IMR-90 (cell line): ENCODE results near the gene ETFA. TPM values are rescaled to one million over a fixed set of nuclear protein-coding genes. Genes with fewer than 3 reads are reported as not detected.

Experiments
- ATAC-seq: fragments of 200-7000 bp; cut with Tn5 transposase; 2 replicates; pipeline ENCODE4 v1.9.1; 2020; ENCODE audit warnings: low read depth, mild to moderate bottlenecking, moderate library complexity
- BruUV-seq: library from RNA; stranded (reverse); fragments of 400-500 nt; replicated peaks from 2 replicates; lab custom pipeline; 2021; lab: Mats Ljungman, UMichigan
- CTCF ChIA-PET: fragments of 300-600 bp; formaldehyde crosslinking; extraction: SDS; loops from one replicate; lab custom pipeline; 2021; ENCODE audit warnings: antibody characterized with exemption; lab: Yijun Ruan, JAX
- POLR2A ChIA-PET: fragments of 300-600 bp; sonication (Branson Sonifier 250); formaldehyde crosslinking; loops from one replicate; lab custom pipeline; 2022; ENCODE audit warnings: antibody characterized with exemption; ENCODE audit not compliant: unreplicated experiment; lab: Charles Lee
- DNase-seq: peaks from one replicate; pipeline ENCODE4 v3.0.0; 2013
- H2AFZ ChIP-seq: replicated peaks from 2 replicates; pipeline ENCODE3; 2013; ENCODE audit warnings: low read length, mild to moderate bottlenecking; ENCODE audit not compliant: poor library complexity
- H2AK5ac ChIP-seq: 2 replicates; pipeline ENCODE4 v1.6.1; 2013; ENCODE audit warnings: low read depth, low read length, inconsistent platforms
- H2AK9ac ChIP-seq: replicated peaks from 2 replicates; pipeline ENCODE3; 2013; ENCODE audit warnings: mild to moderate bottlenecking, low read depth, low read length, moderate library complexity; ENCODE audit not compliant: poor library complexity
- H2BK120ac ChIP-seq: 2 replicates; pipeline ENCODE4 v1.6.1; 2013; ENCODE audit warnings: low read depth, low read length, inconsistent platforms
- H2BK15ac ChIP-seq: 3 replicates; pipeline ENCODE4 v1.6.1; 2013; ENCODE audit warnings: low read depth, low read length, inconsistent platforms
- H2BK20ac ChIP-seq: 2 replicates; pipeline ENCODE4 v1.6.1; 2013; ENCODE audit warnings: low read depth, mild to moderate bottlenecking, inconsistent platforms, low read length, moderate library complexity
- H2BK5ac ChIP-seq: 2 replicates; pipeline ENCODE4 v1.6.1; 2013; ENCODE audit warnings: mild to moderate bottlenecking, low read depth, low read length, inconsistent platforms; ENCODE audit not compliant: poor library complexity, severe bottlenecking
- H3K14ac ChIP-seq: replicated peaks from 2 replicates; pipeline ENCODE4 v1.6.1; 2013; ENCODE audit warnings: low read depth, low read length, inconsistent platforms
- H3K18ac ChIP-seq: 2 replicates; pipeline ENCODE4 v1.6.1; 2013; ENCODE audit warnings: low read depth, low read length, control low read depth
- H3K23ac ChIP-seq: 2 replicates; pipeline ENCODE4 v1.6.1; 2013; ENCODE audit warnings: low read depth, low read length, inconsistent platforms
- H3K27ac ChIP-seq: 2 replicates; pipeline ENCODE4 v1.5.1; 2013; ENCODE audit warnings: mild to moderate bottlenecking, control low read depth, low read length; ENCODE audit not compliant: insufficient read depth
- H3K27me3 ChIP-seq: 2 replicates; pipeline ENCODE4 v1.6.1; 2013; ENCODE audit warnings: low read length; ENCODE audit not compliant: control insufficient read depth, insufficient read depth
- H3K36me3 ChIP-seq: 2 replicates; pipeline ENCODE4 v1.6.1; 2013; ENCODE audit warnings: low read length, mixed read lengths; ENCODE audit not compliant: control insufficient read depth, insufficient read depth
- H3K4ac ChIP-seq: 2 replicates; pipeline ENCODE4 v1.6.1; 2013; ENCODE audit warnings: low read depth, low read length, inconsistent platforms
- H3K4me1 ChIP-seq: 2 replicates; pipeline ENCODE4 v1.6.1; 2013; ENCODE audit warnings: low read length, mixed read lengths; ENCODE audit not compliant: control insufficient read depth, insufficient read depth
- H3K4me2 ChIP-seq: 2 replicates; pipeline ENCODE4 v1.6.1; 2013; ENCODE audit warnings: low read depth, mild to moderate bottlenecking, control low read depth, low read length, moderate library complexity
- H3K4me3 ChIP-seq: 2 replicates; pipeline ENCODE4 v1.5.1; 2013; ENCODE audit warnings: low read depth, mild to moderate bottlenecking, control low read depth, low read length, moderate library complexity; ENCODE audit not compliant: insufficient read depth
- H3K56ac ChIP-seq: 2 replicates; pipeline ENCODE4 v1.6.1; 2013; ENCODE audit warnings: low read length, inconsistent platforms; ENCODE audit not compliant: insufficient read depth; ENCODE audit errors: extremely low read depth
- H3K79me1 ChIP-seq, 2 experiments: 2 replicates each; pipeline ENCODE4 v1.6.1; 2013; ENCODE audit warnings: low read length in 2 of 2, inconsistent platforms in 1 of 2, low read depth in 1 of 2
- H3K9ac ChIP-seq: 2 replicates; pipeline ENCODE4 v1.6.1; 2013; ENCODE audit warnings: low read depth, low read length, control low read depth
- H3K9me1 ChIP-seq: 2 replicates; pipeline ENCODE4 v1.6.1; 2013; ENCODE audit warnings: low read length, inconsistent platforms; ENCODE audit not compliant: insufficient read depth
- H3K9me3 ChIP-seq: 2 replicates; pipeline ENCODE4 v1.6.1; 2013; ENCODE audit warnings: low read length; ENCODE audit not compliant: control insufficient read depth, insufficient read depth
- H4K20me1 ChIP-seq: 2 replicates; pipeline ENCODE4 v1.6.1; 2013; ENCODE audit warnings: low read length, inconsistent platforms; ENCODE audit not compliant: insufficient read depth
- H4K5ac ChIP-seq: 2 replicates; pipeline ENCODE4 v1.6.1; 2013; ENCODE audit warnings: mild to moderate bottlenecking, low read depth, low read length, control low read depth
- H4K8ac ChIP-seq, 2 experiments: 2 replicates each; pipeline ENCODE4 v1.6.1; 2013; ENCODE audit warnings: low read depth in 2 of 2, low read length in 2 of 2, control low read depth in 1 of 2, inconsistent platforms in 1 of 2
- H4K91ac ChIP-seq: 2 replicates; pipeline ENCODE4 v1.6.1; 2013; ENCODE audit warnings: low read depth, low read length, inconsistent platforms; ENCODE audit not compliant: insufficient read depth
- CTCF ChIP-seq: conservative IDR thresholded peaks from 2 replicates; pipeline ENCODE4 v1.5.1; 2012; ENCODE audit warnings: mild to moderate bottlenecking, low read depth, low read length, improper control_type of control experiment
- ELK1 ChIP-seq: fragments of 150-350 bp; IDR thresholded peaks from 2 replicates; pipeline ENCODE4 v1.6.1; 2016; ENCODE audit warnings: low read depth, mild to moderate bottlenecking, low read length, moderate library complexity, borderline replicate concordance
- MAFK ChIP-seq: IDR thresholded peaks from 2 replicates; pipeline ENCODE4 v1.6.1; 2012; ENCODE audit warnings: low read depth, low read length, improper control_type of control experiment
- MAZ ChIP-seq: IDR thresholded peaks from 2 replicates; pipeline ENCODE4 v1.6.1; 2012; ENCODE audit warnings: low read depth, mild to moderate bottlenecking, low read length, improper control_type of control experiment, moderate library complexity, borderline replicate concordance
- POLR2A ChIP-seq: IDR thresholded peaks from 2 replicates; pipeline ENCODE4 v1.6.1; 2012; ENCODE audit warnings: mild to moderate bottlenecking, low read depth, low read length
- RFX5 ChIP-seq: IDR thresholded peaks from 2 replicates; pipeline ENCODE4 v1.8.0; 2012; ENCODE audit warnings: low read depth, mild to moderate bottlenecking, low read length, moderate library complexity
- WGBS, 2 experiments: methylation state at CpG; one replicate each; pipeline versions ENCODE4 v1.1.5 to v1.1.7; 2013; ENCODE audit warnings: missing lambda C conversion rate in 2 of 2; ENCODE audit not compliant: insufficient read length in 1 of 2; ENCODE audit errors: extremely low coverage in 2 of 2; 5-methylcytosine and 5-hydroxymethylcytosine counted together
- dilution Hi-C: fragments of 300-500 bp; cut with HindIII; formaldehyde crosslinking; loops from one replicate; pipeline ENCODE4 v1.14.3; 2018; ENCODE audit warnings: low sequenced_read_pairs; ENCODE audit not compliant: unreplicated experiment
- in situ Hi-C: fragments of 300-500 bp; cut with MboI; formaldehyde crosslinking; loops from 3 replicates; pipeline ENCODE4 v1.14.3; 2019; ENCODE audit warnings: low sequenced_read_pairs, inconsistent platforms, mixed read lengths
- intact Hi-C: fragments of 100-400 bp; cut with micrococcal nuclease; formaldehyde crosslinking; loops from 2 replicates; pipeline ENCODE4 v1.10.0; 2022
- polyA plus RNA-seq, 3 experiments: library from polyadenylated mRNA; depleted of rRNA; stranded (reverse); fragments of >200 nt; gene quantifications; 2 replicates each; pipeline ENCODE4 v1.2.3, GENCODE V29; 2012; ENCODE audit warnings: low replicate concordance in 1 of 3
- total RNA-seq: library from RNA; depleted of rRNA; stranded (reverse); fragments of >200 nt; gene quantifications from 2 replicates; pipeline ENCODE4 v1.2.3, GENCODE V29; 2012

ETFA gene
- total and polyA plus RNA-seq, 2 of the 4 experiments (the other 2 are of a cell fraction): 115 to 172 TPM

GRCh38 chr15:76209942-76210341, 101.3 kb downstream of the ETFA start:
- H2AK9ac ChIP-seq: no peak overlapping the region
- H2BK20ac ChIP-seq: no peak overlapping the region
- DNase-seq (no peak), ATAC-seq (no peak)
- H3K9me3 ChIP-seq: no peaks in the 10 kb centered on the region
- TF ChIP-seq CTCF (no peak), POLR2A (no peak), MAFK (no peak), MAZ (no peak), RFX5 (no peak), ELK1 (no peak)
- H3K14ac ChIP-seq: no peak overlapping the region
- no peak overlapping the region for H3K18ac ChIP-seq
- H3K9ac ChIP-seq: no peak overlapping the region
- dilution Hi-C loops (no loop called here), intact Hi-C loops (no loop called here), in situ Hi-C loops (no loop called here)
- no peak overlapping the region for H3K4me2 ChIP-seq
- H3K23ac ChIP-seq: no peak overlapping the region
- no peak overlapping the region for H2BK5ac ChIP-seq
- no peak overlapping the region for H2AK5ac ChIP-seq
- CTCF ChIA-PET: no interaction called here
- peaks cover 10% of the 10 kb centered on the region for H3K9me1 ChIP-seq
- H3K79me1 ChIP-seq: peaks cover 0 to 9% of the 10 kb centered on the region in 2 experiments; a peak in 1 of 4 replicates
- H2BK120ac ChIP-seq: no peak overlapping the region
- H3K27ac ChIP-seq: no peak overlapping the region
- H3K4ac ChIP-seq: no peak overlapping the region
- no CpG with 5 or more reads among the region's 3 CpGs for WGBS, 2 experiments
- no peak overlapping the region for H3K4me3 ChIP-seq
- no peak overlapping the region for H2AFZ ChIP-seq
- no peak overlapping the region for H2BK15ac ChIP-seq
- no TSS peak for BruUV-seq
- no peak overlapping the region for H4K5ac ChIP-seq
- no peaks in the 10 kb centered on the region for H3K4me1 ChIP-seq
- H3K27me3 ChIP-seq: no peaks in the 10 kb centered on the region
- no peak overlapping the region for H3K56ac ChIP-seq
- H3K36me3 ChIP-seq: peaks cover 24% of the 10 kb centered on the region
- no peaks in the 10 kb centered on the region; the same call in 1 of the 2 replicates for H4K20me1 ChIP-seq
- H4K8ac ChIP-seq: no peak overlapping the region
- no peak overlapping the region for H4K91ac ChIP-seq
- POLR2A ChIA-PET: no interaction called here
